DMS 273 (cell line): ENCODE measurements around the gene MEX3A.
"Not testable (repeated sequence)": the region's sequence is repeated elsewhere in the genome, so short reads cannot be mapped to it uniquely, and the experiment has no call there.

Source experiments
- DNase-seq: peaks from one replicate; lab custom pipeline; 2025; ENCODE audit not compliant: unreplicated experiment; lab: John Stamatoyannopoulos, UW

The MEX3A gene

GRCh38 chr1:156080241-156080862, 1.9 kb downstream of the MEX3A start:
- no peak for DNase-seq

GRCh38 chr1:156079762-156080161, 2.5 kb downstream of the MEX3A start:
- no peak for DNase-seq

DNA sequence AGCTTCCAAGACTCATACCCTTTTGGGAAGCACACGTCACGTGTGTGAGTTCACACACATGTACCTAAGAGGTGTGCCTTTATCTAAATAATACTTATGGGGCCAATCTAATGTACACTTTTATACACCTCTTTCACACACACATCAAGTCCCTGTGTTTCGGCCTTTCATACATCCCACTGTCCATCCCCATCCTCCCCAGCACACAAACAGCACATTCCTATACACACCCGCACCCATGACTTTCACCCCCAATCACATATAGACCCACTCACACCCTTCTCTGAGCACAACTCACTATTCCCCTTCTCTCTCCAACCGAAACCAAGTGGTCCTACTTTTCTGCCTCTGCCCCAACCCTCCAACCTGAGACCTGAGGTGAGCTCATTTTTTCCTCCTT, 3.5 kb downstream of the MEX3A start:
- no peak for DNase-seq

GRCh38 chr1:156077430-156077760, 4.9 kb downstream of the MEX3A start:
- DNase-seq = no peak

GRCh38 chr1:156076609-156077429, 5.4 kb downstream of the MEX3A start:
- no peak for DNase-seq

DNA sequence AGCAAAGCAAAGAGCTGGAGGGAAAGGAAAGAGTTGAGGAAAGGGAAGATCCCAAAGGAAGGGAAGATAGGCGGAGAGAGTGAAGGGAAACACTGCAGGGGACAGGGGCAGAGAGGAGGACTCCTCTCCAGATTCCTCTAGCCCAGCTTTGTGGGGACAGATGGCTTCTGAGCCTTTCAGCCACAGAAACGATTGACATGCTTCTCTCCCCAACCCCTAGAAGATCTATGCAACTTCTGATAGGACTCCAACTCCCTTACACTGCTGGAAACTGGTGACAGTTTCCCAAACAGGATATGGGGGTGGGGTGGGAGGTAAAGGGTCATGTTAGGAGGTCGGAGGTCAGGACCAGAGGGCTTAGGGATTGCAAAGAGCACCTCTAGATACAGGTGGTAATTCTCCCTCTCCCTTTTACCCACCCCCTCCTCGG, 6.5 kb downstream of the MEX3A start:
- no peak for DNase-seq

DNA sequence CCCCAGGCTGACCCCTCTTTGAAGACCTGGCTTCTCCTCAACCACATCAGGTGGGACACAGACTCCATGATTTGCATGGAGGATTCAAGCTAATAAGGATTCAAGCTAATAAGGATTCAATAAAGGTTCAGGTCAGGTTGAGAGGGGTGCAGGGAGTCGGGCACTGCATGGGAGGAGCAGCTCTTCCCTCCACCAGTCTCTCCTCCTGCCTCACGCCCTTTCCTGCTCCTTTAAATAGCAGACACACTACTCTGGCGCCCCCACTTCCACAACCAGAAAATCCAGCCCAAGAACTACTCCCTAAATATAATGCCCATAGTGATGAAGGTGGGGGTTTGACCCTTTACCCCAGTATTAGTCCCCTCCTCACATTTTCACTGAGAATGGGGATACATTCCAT, 7.1 kb downstream of the MEX3A start:
- no peak for DNase-seq

DNA sequence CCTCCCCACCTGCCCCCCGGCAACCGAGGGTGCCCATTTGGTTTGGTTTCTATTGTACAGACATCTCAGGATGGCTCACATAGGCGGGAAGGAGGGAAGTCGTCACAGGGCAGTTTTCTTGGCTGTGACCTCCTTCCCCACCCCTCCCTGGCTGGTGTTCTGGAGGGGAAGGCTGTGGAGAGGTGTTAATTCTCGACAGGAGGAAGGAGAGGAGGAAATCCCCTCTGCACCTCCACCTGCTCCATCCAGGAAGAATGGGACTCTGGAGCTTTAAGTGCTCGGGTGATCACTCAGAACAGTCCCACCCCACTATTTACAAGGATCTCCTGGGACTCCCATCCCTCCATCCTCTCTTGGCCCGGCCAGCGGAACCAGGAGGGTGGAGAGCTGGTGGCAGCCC, 7.6 kb downstream of the MEX3A start:
- no peak for DNase-seq

GRCh38 chr1:156073740-156074139, 8.5 kb downstream of the MEX3A start:
- no peak for DNase-seq

GRCh38 chr1:156073110-156073687, 9.1 kb downstream of the MEX3A start:
- no peak for DNase-seq

- no peak for DNase-seq
These were observed 10.0 kb downstream of the MEX3A start for GRCh38 chr1:156072251-156072650.

- DNase-seq = not testable (repeated sequence)
These were observed 10.9 kb downstream of the MEX3A start for GRCh38 chr1:156071332-156071816.

DNA sequence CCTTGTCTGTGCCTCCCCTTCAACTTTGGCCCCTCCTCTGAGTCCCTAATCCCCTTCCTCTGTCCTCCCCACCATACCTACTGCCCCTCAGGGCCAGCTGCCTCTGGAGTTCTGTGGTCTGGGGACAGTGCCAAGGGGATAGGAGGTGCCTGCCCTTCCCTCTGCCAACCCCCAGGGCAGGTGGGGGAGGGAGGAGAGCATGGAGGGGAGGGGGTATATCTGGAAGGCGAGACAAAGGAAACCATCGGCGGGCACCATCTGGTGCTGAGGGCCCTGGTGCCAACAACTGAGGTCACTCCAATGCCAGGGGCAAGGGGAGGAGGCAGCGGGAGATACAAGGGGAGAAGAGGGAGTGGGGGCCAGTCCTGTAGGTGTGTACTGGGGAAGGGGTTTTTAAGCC, 11.7 kb downstream of the MEX3A start:
- DNase-seq = peak; percentile 97

DNA sequence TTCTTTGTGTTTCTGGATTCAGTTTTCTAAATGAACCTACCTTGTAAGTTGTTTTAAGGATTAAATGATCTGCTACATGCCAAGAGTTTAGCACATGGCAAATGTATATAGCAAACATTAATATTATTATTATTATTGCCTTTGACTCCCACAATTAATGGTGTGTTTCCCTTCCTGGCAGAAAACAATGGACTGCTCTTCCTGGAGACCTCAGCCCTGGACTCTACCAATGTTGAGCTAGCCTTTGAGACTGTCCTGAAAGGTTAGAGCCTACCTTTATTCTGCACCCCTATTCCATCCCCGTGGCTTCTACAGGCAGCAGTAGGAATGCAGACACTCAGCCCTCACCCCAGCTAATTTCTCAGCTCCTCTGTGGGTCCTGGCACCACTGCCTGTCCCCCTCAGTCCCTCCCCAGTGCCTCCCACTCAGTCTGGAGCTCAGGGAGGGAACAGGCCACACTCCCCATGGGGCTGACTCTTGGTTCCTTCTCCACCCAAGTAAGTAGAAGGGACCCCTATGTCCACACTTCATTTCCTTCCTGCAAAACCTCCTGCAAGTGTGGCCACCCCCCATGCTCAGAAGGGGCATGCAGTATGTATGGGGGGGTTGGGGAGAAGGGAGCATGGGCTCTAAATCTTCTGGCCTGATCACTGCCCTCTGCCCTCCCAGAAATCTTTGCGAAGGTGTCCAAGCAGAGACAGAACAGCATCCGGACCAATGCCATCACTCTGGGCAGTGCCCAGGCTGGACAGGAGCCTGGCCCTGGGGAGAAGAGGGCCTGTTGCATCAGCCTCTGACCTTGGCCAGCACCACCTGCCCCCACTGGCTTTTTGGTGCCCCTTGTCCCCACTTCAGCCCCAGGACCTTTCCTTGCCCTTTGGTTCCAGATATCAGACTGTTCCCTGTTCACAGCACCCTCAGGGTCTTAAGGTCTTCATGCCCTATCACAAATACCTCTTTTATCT, 12.5 kb downstream of the MEX3A start:
- DNase-seq = no peak

DNA sequence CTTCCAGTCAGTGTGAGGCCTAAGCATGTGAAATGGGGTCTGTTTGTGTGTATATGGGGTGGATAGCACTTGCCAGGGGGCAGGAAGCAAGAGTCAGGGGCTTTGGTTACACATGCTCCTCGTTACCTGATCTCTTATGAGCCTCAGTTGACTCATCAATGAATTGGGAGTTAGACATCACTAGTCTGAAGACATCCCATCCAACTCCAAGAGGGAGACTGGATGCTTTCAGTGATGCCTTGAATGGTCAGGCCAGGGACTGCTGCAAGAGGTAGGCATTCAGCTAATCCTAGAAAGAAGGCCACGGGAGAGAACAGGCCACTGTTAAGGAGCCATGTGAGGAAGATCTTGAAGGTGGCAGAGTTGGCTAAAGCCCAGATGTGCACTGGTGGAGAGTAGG, 15.0 kb downstream of the MEX3A start:
- DNase-seq = no peak

GRCh38 chr1:156065871-156066270, 16.4 kb downstream of the MEX3A start:
- DNase-seq = no peak

DNA sequence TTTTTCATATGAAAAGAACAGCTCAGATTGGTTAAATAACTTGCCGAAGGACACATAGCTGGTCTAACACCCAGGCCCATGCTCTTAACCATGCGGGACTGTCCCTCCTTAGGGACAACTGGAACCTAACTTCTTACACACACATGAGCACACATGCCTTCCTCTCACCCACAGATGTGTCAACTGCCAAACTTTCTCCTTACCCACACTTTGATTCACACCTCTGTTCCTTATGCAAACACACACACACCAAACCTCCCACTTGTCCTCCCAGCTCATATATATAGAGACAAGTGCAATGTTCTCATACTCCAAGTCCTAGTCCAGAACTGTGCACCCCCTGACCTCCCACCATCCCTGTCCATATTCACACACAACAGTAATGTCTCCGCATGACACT, 17.1 kb downstream of the MEX3A start:
- no peak for DNase-seq

DNA sequence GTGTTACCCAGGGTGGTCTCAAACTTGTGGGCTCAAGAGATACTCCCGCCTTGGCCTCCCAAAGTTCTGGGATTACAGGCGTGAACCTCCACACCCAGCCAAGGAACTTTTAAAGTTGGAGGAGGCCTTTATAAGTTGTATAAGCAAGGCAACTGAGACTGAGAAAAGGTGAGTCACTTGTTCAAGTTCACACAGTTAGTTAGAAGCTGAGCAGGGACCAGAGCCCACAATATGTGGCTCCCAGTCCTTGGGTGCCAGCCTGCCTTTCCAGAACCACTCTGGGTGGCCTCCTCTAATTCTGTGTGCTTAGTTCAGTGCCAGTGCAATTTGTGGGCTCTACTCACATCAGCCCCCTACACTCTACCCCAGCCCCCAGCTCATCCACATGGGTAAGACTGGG, 17.6 kb downstream of the MEX3A start:
- no peak for DNase-seq

DNA sequence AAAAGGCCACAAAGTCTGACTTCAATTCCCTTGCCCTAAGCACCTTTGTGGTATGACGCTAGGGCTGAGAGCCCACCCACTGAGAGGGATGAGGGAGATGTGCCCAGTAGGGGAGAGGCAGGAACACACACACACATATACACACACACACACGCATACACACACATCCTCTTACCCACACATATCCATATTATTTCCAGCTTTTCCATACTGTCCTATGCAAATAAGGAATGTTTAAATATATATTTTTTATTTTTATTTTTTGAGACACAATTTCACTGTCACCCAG, 18.3 kb downstream of the MEX3A start:
- DNase-seq = no peak

DNA sequence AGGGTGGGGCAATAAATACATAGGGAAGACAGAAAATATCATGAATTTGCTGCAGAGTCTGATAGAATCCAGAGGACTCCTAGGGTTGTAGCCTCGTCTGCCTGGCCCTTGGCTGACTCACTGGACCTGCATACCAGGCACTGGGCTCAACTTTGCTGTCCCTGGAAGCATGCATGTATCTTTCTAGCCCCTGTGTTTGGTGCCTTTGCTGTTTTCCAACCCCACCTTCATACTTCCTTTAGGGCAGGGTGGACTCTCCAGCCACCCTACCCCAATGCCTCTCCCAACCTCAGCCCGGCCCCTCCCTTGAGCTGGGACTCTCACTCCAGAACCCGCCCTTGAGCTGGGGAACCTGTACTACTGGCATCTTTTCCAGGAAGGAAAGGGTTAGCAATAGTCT, 20.1 kb downstream of the MEX3A start:
- no peak for DNase-seq

DNA sequence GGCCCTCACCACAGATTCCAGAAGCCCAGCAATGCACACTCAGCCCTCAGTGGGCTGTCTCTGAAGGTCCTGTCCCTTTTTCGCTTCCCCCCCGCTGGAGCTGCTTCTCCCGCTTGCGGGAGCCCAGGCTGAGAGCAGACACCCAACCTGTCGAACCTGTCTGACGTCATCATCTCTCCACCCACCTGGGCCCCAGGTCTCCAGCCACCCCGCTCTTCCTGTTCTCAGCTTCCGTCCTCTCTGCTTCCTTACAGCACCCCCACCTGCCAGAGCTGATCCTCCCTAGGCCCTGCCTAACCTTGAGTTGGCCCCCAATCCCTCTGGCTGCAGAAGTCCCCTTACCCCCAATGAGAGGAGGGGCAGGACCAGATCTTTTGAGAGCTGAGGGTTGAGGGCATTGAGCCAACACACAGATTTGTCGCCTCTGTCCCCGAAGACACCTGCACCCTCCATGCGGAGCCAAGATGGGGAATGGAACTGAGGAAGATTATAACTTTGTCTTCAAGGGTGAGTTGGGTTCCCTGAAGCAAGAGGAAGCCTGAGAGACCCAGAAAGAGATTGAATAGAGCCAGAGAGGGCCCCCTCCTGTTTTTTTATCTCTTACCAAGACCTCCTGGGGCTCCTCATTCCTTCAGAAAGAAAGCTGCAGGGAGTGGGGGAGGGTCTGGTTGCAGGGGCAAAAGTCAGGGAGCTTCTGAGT, 21.2 kb downstream of the MEX3A start, which contains the start of gene RAB25:
TSS of gene RAB25 (plus strand) at position 224 of the 700 bp plus-strand sequence. CDS start at position 465, 241 bp downstream.
- no peak for DNase-seq
